Esophagus squamous epithelium (tissue), 5 donors: ENCODE results near the gene TUBA3E. TPM values are rescaled to one million over a fixed set of nuclear protein-coding genes. Genes with fewer than 3 reads are reported as not detected.
"Not testable (repeated sequence)": the region's sequence is repeated elsewhere in the genome, so short reads cannot be mapped to it uniquely, and the experiment has no call there.

Experiments
- DNase-seq: peaks from one replicate; lab custom pipeline; 2025; lab: John Stamatoyannopoulos, UW
- H3K27ac ChIP-seq, 4 donors: fragments of 200-600 bp; sonication (generic); one replicate each; pipeline ENCODE4 v1.5.1; 2016 to 2019; ENCODE audit warnings: mild to moderate bottlenecking in 1 of 4
- H3K27me3 ChIP-seq, 4 donors: fragments of 200-600 bp; sonication (generic); 1 replicate in 3 of 4; 2 replicates in 1 of 4; pipeline versions ENCODE4 v1.5.1 to v1.6.0; 2017 to 2021; ENCODE audit warnings: antibody characterized with exemption in 1 of 4
- H3K36me3 ChIP-seq, 3 donors: fragments of 200-600 bp; sonication (generic); one replicate each; pipeline ENCODE4 v1.5.1; 2016 to 2019
- H3K4me1 ChIP-seq, 3 donors: fragments of 200-600 bp; sonication (generic); one replicate each; pipeline ENCODE4 v1.5.1; 2017 to 2019
- H3K4me3 ChIP-seq, 4 donors: fragments of 200-600 bp; sonication (generic); 1 replicate in 3 of 4; 2 replicates in 1 of 4; pipeline ENCODE4 v1.5.1; 2016 to 2019; ENCODE audit warnings: mild to moderate bottlenecking in 2 of 4, moderate library complexity in 1 of 4
- H3K9me3 ChIP-seq, 3 donors: fragments of 200-600 bp; sonication (generic); one replicate each; pipeline ENCODE4 v1.5.1; 2016 to 2019
- POLR2A ChIP-seq, 4 donors: fragments of 450-650 bp; IDR thresholded peaks; one replicate each; pipeline ENCODE4 v1.6.1; 2017; ENCODE audit warnings: antibody characterized with exemption in 4 of 4, mild to moderate bottlenecking in 4 of 4, moderate library complexity in 3 of 4
- WGBS, 2 donors: methylation state at CpG; one replicate each; pipeline ENCODE4 v1.1.5; 2018; 5-methylcytosine and 5-hydroxymethylcytosine counted together
- intact Hi-C: fragments of 100-400 bp; cut with DNase I; formaldehyde crosslinking; loops from one replicate; pipeline ENCODE4 v1.15.0; 2022
- total RNA-seq, 4 donors: library from RNA; depleted of rRNA; stranded (reverse); fragments of >200 nt; gene quantifications; one replicate each; pipeline ENCODE4 v1.1.0, GENCODE V29; 2016
- TF ChIP-seq, protein P1 (sequence below), 6 experiments: fragments of 450-650 bp in 4 of 6; fragments of 200-600 bp in 2 of 6; sonication (generic) in 2 of 6; IDR thresholded peaks; one replicate each; pipeline ENCODE4 v1.5.1; 2016 to 2019; ENCODE audit warnings: antibody characterized with exemption in 6 of 6, mild to moderate bottlenecking in 4 of 6, moderate library complexity in 4 of 6
- donor health status: DM: yes; HTN: yes; CAD: no.

The TUBA3E gene
- total RNA-seq, 4 donors from 2014 or later, result not detected

DNA sequence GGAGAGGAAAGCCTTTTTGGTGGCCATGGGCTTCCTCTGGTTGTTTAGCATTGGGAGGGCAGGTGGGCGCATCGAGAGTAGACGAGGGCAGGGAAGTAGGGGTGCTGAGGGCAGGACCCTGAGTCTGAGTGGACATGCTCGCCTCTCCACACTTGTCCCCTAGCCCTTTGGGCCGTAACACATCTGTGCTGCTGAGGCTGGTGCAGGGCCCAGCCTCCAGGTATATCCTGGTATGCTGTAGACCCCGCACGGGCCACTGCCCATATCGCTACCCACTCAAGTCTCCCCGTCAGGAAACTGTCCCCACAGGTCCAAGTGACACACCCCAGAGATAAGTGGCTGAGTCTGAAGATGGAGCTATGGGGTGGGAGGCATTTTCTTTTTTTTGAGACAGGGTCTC, 39.6 kb downstream of the TUBA3E start:
- no peak overlapping the region for H3K4me3 ChIP-seq
- intact Hi-C loops, result no loop called here
- no peaks in the 10 kb centered on the region for H3K4me1 ChIP-seq
- no peak overlapping the region for H3K27ac ChIP-seq
- H3K9me3 ChIP-seq, result no peaks in the 10 kb centered on the region
- no peak for TF ChIP-seq POLR2A (IDR thresholded peaks at IDR 0.05)
- TF ChIP-seq, protein P1, sequence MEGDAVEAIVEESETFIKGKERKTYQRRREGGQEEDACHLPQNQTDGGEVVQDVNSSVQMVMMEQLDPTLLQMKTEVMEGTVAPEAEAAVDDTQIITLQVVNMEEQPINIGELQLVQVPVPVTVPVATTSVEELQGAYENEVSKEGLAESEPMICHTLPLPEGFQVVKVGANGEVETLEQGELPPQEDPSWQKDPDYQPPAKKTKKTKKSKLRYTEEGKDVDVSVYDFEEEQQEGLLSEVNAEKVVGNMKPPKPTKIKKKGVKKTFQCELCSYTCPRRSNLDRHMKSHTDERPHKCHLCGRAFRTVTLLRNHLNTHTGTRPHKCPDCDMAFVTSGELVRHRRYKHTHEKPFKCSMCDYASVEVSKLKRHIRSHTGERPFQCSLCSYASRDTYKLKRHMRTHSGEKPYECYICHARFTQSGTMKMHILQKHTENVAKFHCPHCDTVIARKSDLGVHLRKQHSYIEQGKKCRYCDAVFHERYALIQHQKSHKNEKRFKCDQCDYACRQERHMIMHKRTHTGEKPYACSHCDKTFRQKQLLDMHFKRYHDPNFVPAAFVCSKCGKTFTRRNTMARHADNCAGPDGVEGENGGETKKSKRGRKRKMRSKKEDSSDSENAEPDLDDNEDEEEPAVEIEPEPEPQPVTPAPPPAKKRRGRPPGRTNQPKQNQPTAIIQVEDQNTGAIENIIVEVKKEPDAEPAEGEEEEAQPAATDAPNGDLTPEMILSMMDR (IDR thresholded peaks at IDR 0.05), result no peak
- H3K36me3 ChIP-seq, result peaks cover under 1 to 82% (median 11%) of the 10 kb centered on the region in 3 donors
- DNase-seq, result no peak
- no peaks in the 10 kb centered on the region for H3K27me3 ChIP-seq
- WGBS, 2 donors, result 81 to 89% methylated on average over 5 to 9 of the region's 9 CpGs

DNA sequence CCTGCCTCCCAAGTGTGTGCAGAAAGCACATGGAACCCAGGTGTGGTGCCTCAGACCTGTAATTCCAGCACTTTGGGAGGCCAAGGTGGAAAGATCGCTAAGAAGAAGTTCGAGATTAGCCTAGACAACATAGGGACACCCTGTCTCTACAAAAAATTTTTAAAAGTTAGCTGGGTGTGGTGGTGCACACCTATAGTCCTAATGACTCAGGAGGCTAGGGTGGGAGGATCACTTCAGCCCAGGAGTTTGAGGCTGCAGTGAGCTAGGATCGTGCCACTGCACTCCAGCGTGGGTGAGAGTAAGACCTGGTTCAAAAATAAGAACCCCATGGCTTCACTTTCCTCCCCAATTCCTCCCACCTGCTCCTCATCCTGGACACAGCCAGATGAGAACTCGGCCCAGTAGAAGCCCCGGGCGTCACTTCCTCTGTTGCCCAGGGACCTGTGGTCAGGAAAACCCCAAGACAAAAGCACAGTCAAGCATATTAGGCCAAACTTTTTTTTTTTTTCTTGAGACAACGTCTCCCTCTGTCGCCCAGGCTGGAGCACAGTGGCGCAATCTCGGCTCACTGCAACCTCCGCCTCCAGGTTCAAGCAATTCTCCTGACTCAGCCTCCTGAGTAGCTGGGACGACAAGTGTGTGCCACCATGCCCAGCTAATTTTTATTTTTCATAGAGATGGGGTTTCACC, 40.3 kb downstream of the TUBA3E start:
- H3K27me3 ChIP-seq, H3K9me3 ChIP-seq, H3K27ac ChIP-seq, H3K4me1 ChIP-seq, H3K4me3 ChIP-seq, DNase-seq, intact Hi-C loops: not testable (repeated sequence)
- WGBS, 2 donors, result 56 to 80% methylated on average over 12 to 13 of the region's 13 CpGs
- H3K36me3 ChIP-seq, result peaks cover 3 to 82% (median 8%) of the 10 kb centered on the region in 3 donors

DNA sequence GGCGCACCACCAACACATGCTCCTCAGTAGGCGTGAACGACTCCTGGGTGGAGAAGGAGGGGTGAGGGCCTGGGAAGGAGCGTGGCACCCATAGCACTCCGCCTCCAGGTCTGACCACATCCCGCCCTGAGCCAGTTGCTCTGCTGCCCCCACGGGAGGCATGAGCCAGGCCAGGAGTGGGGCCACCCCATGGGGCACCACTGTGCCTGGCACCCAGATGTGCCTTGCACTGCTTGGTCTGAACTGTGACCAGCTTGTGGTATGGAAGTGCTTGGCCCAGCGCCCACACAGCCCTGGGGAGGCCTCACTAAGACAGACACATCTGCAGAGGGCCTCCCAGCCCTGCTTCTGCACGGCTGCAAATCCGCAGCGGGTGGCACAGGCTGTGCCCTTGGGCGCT, 40.9 kb downstream of the TUBA3E start:
- H3K4me1 ChIP-seq, H3K4me3 ChIP-seq, DNase-seq, H3K9me3 ChIP-seq, H3K27ac ChIP-seq, H3K27me3 ChIP-seq, intact Hi-C loops: not testable (repeated sequence)
- peaks cover 1 to 82% (median 4%) of the 10 kb centered on the region in 3 donors for H3K36me3 ChIP-seq
- no CpG with 5 or more reads among the region's 12 CpGs for WGBS, 2 donors

DNA sequence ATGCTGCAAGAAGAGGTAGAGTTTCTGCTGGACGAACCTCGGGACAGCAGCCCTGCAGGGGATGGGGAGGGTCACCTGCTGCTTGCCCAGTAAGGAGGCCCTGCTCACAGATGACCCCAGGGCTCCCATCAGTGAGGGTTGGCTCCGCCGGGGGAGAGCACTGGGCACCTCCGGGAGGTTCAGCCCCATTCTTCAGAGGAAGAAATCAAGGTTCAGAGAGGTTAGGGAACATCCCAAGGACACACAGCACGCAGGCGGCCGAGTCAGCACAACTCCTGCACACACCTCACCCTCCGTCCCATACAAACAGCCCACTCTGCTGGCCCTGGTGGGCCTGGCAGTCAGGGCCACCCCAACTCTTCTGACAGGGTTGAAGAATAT, 41.6 kb downstream of the TUBA3E start:
- no peak for DNase-seq
- WGBS, 2 donors, result 92% methylated on average over 4 of the region's 9 CpGs; no CpG with 5 or more reads in 1 of the 2 donors
- H3K36me3 ChIP-seq, result peaks cover 0 to 81% (median 4%) of the 10 kb centered on the region in 3 donors

DNA sequence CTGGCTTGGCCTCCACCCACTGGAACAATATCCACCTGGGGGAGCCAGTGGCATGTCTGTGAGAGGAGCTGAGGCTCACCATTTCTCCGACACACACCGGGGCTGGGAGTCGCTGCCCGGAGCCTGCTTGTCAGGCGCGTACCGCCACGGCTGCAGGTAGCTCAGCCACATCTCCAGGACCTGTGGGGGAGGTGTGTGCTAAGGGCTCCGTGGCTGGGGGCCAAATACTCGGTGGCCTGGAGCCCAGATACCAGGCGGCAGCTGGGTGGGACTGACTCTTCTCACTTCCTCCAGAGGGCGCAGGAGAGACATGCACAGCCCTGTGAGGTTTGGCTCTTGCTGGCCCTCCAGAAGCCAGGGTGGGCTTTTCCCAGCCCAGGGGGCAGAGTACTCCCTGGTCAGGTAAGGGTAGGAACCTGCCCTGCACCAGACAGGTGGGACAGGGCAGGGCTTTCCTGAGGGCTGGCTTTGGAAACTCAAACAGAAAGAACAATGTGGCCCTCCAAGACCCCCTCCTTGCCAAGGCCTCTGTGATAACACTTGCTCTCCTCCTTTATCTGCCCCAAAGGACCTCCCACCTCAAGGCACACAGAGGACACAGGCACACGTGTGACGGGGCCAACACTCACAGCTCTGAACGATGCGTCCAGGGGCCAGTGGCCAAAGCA, 42.1 kb downstream of the TUBA3E start:
- intact Hi-C loops, DNase-seq, H3K4me1 ChIP-seq, H3K27ac ChIP-seq, H3K4me3 ChIP-seq, H3K27me3 ChIP-seq, H3K9me3 ChIP-seq: not testable (repeated sequence)
- peaks cover 0 to 76% (median 4%) of the 10 kb centered on the region in 3 donors for H3K36me3 ChIP-seq
- WGBS, 2 donors, result 26% methylated on average over 3 of the region's 16 CpGs; no CpG with 5 or more reads in 1 of the 2 donors
- TF ChIP-seq, protein P1 (IDR thresholded peaks at IDR 0.05), result peak in 4 of 6 experiments; percentile 19 to 59 (median 38)

More for the DNA sequence above, 41.6 kb downstream of the TUBA3E start:
- H3K4me3 ChIP-seq, result no peak overlapping the region
- no peaks in the 10 kb centered on the region for H3K4me1 ChIP-seq
- intact Hi-C loops, result no loop called here
- H3K9me3 ChIP-seq, result no peaks in the 10 kb centered on the region
- H3K27me3 ChIP-seq, result no peaks in the 10 kb centered on the region
- TF ChIP-seq POLR2A (IDR thresholded peaks at IDR 0.05), result no peak
- TF ChIP-seq, protein P1 (IDR thresholded peaks at IDR 0.05), result no peak
- no peak overlapping the region for H3K27ac ChIP-seq
